ENCODE measurements around the gene PIP5K1B.

PIP5K1B gene

DNA sequence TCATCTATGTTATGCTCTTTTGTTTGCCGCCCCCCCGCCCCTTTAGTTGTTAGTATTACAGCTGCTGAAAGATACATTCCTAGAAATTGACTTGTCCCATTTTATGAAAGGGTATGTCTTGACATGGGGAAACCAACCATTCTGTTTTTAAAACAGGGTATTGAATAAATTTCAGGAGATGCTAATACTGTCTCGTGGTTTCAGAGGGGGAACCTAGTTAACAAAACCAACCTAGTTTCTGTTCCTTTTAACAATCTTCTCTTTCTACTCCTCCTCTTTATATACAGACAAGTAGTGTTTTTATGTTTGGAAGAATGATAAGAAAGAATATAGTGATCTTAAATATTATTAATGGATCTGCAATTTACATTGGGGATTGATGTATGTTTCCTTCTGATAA is 3.5 kb downstream of the PIP5K1B start:
- no peak for DNase-seq

DNA sequence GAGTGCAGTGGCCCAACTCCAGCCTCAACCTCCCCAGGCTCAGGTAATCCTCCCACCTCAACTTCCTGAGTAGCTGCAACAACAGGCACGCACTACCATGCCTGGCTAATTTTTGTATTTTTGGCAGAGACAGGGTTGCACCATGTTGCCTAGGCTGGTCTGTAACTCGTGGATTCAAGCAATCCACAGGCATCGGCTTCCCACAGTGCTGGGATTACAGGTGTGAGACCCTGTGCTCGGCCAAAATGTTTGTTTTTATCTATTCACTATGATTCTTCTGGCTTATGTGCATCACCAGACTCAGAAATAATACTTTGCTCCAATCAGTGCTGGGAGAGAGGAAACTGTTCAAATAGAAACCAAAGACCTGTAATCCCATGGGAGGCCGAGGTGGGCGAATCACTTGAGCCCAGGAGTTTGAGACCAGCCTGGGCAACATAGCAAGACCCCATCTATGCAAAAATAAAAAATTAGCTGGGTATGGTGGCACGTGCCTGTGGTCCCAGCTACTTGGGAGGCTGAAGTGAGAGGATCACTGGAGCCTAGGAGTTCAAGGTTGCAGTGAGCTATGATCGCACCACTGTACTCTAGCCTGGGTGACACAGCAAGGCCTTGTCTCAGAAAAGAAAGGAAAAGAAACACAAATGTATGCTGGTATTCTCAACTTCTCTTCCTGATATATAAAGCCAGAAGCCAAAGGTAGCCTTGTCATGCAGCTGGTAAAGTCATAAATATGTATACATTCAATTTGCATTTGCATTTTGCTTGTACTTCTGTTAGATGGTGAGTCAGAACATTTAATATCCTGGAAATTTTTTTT is 4.5 kb downstream of the PIP5K1B start:
- no peak for DNase-seq

DNA sequence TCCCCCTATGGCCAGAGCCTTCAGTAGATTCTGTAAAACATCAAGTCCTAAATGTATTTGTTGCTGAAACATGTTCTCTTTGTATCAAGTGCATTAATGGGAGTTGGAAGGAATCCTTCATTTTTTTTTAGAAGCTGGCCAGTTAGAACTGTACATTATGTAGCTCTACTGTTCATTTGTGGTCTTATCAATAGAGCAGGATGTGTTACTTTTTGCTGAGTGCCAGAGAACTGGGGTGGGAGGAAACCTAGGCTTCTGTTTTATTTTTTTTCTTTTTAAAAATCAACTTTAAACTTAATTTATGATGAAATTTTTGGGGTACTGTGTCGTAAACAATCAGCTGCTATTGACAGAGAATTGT is 5.1 kb downstream of the PIP5K1B start:
- DNase-seq, result no peak

DNA sequence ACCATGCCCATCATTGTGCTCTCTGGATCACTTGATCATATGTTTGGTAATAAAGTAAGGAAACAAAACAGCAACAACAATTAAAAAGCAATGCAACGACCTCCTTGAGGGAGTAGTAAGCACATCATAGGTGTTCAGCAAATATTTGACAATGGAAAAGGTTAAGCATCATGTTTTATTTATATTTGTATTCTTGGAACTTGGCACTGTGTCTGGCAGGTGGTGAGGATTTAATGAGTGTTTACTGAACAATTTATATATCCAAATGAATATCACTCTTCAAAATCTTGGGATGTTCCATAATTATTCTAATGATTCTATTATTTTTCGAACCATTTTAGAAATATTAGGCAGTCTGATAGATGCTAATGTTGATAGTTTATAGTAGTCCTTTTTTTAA is 6.2 kb downstream of the PIP5K1B start:
- DNase-seq, result no peak

DNA sequence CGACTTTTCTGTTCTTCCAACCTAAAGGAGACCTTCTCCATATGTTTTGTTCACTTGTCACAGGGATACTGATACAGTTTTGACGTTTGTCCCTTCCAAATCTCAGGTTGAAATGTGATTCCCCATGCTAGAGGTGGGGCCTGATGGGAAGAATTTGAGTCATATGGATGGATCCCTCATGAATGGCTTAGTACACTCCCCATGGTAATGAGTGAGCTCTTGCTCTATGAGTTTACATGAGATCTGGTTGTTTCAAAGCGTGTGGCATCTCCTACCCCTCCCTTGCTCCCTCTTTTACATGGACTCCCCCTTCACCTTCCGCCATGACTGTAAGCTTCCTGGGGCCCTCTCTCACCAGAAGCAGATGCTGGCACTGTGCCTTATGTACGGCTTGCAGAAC is 6.9 kb downstream of the PIP5K1B start:
- DNase-seq, result no peak

DNA sequence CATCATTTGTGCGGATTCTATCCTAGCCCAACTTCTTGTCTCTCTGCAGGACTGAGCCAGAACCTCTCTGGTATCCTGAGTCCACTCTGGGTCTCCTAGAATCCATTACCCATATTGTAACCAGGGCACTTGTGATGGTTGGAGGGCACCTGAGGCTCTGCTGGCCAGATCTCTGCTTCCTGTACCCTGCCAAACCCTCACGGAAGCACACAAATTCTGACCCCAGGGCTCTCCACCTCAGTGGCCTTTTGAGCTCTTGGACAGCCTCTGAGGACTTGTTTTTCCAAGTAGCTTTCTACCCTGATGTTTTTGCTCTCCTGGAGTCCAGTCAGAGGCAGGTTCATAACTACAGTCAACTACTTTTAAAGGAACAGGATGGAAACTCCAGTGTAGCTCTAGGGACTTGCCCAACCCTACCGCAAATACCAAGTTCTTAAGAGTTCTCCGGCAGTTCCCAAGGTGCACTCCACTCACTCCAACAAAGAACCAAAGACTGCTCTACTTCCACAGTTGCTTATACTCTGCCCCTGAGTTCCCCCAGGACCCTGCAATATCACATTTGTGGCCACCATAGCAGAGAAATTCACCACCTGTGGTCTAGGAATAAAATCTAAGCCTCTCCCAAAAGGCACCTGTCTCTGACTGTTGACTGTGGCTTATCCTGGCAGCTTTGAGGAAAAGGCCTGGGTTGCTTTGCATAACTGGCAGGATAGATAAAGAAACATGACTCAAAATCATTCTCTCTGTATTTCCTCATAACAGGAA is 9.6 kb downstream of the PIP5K1B start:
- no peak for DNase-seq

DNA sequence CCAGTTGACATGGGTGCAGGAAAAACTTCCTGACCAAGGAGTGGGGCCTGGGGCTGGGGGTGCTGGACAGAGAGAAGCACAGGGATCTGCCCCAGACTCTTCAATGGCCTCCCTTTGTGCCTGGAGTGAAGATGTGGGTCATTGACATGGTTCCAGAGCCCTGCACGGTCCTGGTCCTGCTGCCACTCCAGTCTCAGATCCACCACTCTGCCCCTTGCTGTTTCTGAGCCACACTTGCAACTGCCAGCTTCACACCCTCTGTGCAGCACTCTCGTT is 10.1 kb downstream of the PIP5K1B start:
- DNase-seq, result no peak

DNA sequence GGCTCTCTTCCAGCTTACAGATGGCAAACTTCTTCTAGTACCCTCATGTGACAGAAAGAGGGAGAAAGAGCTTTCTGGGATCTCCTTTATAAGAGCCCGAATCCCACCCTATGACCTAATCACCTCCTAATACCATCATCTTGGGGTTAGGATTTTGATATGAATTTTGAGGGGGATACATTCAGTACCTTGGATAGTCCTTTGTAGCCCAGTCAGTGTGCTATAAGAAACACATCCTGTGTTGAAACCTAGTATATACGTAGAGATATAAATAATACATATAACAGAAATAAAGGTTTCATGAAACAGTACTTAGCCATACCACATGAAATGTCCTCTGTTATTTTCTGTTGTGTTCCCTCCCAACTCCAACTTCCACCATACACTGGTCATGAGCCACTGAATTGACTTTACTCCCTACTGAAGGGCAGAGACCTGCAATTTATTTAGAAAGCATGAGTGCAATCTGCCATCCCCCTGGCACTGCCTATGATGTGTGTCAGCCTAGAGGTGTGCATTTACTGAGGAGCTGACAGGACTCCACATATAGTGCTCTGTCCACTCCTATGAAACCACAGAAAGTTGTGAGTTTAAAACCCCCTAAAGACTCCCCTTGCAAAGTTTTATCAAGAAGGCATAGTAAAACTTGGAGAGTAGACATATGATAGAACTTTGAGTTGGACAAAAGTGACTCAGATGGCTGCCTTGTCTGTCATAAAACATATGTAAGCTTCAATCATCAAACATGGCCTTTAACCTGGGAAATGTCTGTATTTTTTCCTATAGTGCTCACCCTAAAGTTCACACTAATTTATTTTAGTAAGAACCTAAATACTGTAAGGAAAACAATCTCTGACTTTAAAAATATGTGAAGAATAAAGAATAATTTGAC is 12.8 kb downstream of the PIP5K1B start:
- DNase-seq, result no peak

DNA sequence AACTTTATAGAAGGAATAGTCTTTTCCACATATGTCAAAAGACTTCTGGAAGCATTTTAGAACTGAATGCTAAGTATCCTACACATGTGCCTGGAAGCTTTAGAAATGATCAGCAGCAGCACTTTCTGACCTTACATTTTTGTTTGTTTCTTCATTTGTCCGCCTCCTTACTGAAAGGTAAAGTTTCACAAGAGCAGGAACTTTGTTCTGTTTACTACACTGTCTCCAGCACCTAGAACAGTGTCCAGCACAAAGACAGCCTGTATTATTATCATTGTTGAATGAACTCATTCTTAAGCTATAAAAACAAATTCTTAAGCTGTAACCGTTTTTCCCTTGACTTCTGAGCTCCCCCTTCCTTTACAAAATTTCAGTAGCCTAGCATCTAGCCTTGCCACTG is 14.8 kb downstream of the PIP5K1B start:
- no peak for DNase-seq

DNA sequence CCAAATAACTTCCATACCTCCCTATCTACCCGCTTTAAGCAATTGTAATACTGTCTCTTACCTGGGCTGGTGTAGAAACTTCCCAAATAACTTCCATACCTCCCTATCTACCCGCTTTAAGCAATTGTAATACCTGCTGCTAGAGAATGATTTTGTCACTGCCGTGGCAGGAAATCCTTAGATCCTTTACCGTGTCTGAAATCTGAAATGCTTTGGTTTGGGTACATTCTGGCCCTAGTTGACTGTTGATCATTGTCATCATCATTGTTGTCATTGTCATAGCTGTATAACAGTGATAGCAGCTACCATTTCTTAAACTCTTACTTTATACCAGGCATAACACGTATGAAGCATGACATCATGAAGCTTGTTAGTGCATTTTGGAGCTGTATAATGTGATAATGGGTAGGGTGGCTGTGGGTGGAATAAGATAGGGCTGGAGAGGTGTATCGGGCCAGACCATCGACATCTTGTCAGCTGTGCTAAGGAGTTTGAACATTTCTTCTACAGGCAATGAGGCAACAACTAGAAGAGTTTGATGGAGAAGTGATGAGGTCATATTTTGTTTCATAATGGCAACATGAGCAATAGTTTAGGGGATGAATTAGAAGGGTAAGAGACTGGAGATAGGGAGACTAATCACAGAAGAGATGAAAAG is 15.7 kb downstream of the PIP5K1B start:
- no peak for DNase-seq

DNA sequence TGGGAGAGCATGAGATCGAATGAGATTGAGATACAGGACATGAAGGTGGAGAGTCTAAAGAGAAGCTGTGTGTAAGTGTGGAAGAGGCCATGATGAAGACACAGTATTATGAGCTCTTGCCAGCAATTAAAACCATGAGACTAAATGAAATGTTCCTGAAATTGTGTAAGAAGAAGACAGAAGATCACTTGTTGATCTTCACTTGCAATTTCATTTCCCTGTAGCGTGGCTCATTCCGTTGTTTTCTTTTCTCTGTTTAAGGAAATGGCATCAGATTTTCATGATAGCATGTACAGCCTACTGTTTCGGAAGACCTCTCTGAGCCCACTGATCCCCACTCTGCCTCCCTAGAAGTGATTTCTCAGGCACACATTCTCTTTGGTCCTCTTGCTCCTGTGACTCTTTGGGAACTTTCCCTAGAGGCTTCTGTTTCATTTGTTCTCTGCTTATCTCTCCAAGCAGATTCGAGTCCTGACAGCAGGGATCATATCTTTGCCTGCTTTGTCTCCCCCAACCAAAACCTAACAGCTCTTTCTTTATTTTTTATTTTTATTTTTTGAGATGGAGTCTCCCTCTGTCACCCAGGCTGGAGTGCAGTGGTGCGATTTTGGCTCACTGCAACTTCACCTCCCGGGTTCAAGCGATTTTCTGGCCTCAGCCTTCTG is 16.8 kb downstream of the PIP5K1B start:
- DNase-seq, result no peak

DNA sequence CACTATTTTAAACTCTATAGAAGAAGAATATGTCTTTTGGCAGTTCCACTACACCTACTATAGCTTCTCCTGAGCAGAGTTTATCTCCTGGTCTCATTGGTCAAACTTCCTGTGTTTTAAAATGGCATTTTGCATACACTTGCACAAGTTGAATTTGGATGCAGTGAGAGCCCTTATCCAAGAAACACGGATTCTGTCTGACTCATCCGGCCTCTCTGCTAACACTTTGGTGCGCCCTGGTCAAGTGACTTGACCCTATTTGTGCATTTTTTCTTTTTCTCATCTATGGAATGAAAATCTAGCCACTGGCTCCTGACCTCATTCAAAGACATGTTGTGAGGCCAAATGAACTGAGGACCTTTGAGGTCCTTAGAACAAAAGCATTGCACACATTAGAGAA is 20.0 kb downstream of the PIP5K1B start:
- DNase-seq, result no peak

DNA sequence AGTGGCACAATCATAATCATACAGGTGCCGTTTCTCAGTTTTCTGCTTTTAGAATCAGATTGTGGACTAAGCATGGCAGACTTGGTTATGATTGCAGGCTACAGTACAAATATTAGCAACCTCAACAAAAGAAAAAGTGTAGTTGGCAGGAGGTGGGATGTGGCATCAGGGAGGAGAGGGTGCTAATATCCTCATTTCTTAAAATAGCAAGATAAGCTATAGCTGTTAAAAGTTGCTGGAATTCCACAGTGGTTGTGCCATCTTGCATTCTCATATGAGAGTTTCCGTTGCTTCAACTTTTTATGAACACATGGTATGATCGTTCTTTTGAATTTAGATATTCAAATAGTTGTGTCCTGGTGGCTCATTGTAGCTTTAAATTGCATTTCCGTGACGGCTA is 21.4 kb downstream of the PIP5K1B start:
- no peak for DNase-seq

DNA sequence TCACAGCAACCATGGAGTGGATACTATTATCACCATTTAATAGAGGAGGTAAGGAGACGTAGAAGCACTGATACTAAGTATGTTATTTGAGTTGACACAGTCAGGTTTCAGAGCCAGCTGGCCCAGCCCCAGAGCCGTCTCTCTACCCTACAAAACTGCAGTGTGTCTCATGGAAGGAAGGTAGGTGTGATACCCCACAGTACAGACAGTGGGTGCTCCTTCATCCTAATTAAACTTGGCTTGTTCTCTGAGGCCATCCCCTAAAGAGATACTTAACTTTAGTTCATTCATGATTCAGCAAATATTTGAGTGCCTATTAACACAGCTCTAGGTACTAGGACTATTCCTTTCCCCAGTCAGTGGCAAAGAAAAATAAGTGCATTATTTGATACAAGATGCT is 22.6 kb downstream of the PIP5K1B start:
- DNase-seq, result no peak

DNA sequence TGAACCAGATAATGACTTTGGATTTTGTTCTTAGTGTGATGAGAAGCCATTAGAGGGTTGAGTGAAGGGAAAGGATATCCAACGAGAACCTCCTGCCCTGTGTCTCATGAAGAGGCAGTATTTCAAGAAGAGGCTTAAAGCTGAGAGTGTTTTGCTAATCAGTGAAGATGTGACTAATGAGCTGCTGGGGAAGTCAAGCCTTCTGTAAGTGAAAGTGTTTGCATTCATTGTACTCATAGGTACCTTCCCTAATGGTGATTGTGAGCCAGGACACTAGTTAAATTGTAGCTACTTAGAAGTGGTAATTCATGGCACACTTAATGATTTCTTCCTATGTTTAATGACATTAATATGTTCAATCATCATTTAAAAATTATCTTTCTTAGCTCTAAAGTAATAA is 23.7 kb downstream of the PIP5K1B start:
- no peak for DNase-seq

DNA sequence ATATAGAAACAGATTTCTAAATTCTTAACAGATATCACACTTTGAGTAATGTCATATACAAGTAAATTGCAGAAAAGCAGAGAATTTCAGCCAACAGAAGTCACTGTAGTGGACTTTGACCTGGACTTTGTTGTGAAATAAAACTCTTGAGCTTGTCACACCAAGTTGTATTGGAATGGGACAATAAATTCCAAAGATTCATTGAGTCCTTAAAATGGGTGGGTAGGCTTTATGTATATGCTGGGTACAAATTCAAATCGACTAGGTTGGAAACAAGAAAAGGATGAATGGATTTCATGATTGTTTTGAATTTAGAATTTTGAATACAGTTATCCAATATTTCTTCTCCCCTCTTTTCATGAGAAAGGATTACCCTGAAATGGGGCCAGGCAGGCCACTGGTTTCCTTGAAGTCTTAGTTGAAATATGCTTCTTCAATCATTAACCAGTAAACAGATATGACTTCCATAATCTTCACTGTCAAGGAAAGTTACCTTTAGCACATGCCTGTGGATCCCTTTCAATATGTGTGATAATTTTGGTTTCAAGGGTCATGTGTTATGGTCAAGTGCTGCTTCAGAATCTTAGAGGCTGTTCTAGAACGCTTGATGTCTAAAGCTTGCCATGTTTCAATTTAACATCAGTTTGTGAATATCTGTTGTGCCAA is 25.7 kb downstream of the PIP5K1B start:
- DNase-seq, result no peak

DNA sequence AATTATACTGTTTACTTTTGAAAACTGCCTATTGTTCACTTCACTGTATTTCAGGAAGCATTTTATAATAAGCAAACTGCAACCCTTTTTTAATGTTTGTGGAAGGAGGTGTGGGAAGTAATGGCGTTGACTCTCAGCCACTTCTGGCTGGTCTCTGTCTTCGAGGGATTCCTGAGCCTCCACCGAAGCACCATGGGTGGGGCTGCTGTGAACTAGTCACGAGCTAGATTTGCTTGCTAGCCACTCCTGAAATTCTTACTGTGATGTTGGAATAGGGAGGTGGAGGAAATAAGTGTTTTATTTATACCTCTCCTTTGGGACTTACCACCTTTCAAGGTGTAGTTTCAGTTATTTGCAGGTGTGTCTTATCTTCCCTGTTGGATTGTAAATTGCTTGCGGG is 26.8 kb downstream of the PIP5K1B start:
- DNase-seq, result no peak

DNA sequence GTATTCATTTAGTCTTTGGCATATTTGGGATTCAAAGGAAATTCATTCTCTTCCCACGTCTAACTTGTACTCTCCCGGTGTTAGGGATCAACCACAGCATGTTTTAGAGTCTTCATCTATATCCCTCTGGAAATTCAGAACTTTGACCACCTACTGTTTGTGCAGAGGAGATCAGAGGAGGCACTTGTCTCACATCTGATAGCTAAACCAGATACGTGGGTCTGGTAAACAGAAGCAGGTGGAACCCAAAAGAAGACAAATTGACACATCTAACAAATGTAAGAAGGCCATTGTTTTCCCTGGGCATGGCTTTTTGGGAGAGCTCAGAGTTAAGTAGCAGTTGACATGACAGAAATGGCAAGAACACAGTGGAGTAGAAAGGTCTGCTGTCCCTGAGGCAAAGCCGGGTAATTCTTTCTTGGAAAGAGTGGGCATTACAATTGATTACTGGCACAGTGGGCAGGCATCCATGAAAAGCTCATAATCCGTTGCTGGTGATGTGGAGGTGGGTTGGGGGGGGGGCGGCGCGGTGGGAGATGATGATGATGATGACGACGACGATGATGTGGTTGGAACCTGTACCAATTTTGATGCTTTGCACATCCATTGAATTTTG is 27.5 kb downstream of the PIP5K1B start:
- no peak for DNase-seq

DNA sequence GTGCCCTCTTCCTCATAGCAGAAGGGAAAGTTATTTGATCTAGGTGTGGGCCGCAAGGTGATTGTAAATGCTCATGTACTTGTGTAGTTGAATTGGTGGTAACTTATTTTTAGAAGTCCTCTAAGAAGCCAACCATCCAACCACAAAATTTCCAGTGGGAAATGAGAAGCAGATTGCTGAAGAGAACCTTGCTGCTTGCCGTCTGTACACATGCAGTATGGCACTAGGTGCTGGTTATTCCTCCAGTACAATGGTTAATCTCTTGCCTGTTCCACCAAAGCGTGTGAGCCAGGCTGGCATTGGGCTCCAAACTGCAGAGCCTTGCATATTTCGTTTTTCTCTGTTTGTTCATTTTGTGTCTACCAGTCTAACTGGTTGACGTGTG is 28.0 kb downstream of the PIP5K1B start:
- no peak for DNase-seq

DNA sequence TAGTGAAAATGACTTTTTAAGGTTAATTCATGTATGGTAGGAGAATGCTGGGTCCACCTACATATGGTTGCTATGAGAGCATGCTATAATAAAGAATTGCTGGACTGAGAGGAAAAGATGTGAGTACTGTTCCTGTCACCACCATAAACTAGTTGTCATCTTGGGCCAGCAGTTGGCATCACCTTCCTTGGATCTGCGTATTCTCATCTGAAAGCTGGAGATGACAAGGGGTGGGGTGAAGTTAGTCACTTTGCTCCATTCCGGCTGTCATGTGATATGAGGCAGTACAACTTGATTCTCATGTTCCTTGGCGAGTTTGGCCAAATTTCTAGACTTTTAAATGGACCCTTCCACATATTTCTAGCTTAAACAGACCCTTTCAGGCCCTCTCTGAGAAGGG is 33.3 kb downstream of the PIP5K1B start:
- no peak for DNase-seq

DNA sequence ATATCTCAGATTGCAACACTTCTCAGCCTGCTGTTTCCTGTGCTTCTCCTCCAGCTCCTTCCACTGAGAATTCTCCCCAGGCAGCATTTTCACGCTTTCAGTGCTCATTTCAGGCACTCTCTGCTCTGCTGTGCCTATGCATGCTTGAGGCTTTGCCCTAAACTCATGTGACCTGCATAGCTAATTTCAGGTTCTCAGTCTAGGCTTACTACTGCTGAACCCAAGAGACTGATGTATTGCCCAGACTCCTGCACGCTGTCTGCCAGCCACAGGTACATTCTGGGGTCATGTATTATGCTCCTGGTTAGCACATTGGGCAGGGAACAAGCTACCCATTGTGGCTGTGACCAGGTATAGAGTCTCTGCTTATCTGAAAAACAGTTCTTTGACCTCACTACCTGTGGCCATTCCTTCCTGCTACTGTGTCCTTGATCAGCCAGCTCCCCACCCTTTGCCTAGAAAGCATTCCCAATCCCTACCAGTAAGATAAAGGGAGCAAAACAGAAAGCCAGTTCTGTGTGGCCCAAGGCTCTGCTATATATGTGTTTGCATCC is 34.7 kb downstream of the PIP5K1B start:
- DNase-seq, result no peak
